DOHH2 (cell line): Measurements from ENCODE around the gene ADAMTS13.

ENCODE experiments used
- EZH2phosphoT487 ChIP-seq: fragments of 200-600 bp; sonication (generic); IDR thresholded peaks from 2 replicates; pipeline ENCODE4 v1.6.1; 2017; ENCODE audit warnings: borderline replicate concordance, mild to moderate bottlenecking, antibody characterized with exemption, low read length, moderate library complexity, mixed read lengths
- TF ChIP-seq, protein P1 (sequence below): fragments of 200-600 bp; sonication (generic); IDR thresholded peaks from one replicate; pipeline ENCODE4 v1.5.1; 2014; ENCODE audit warnings: antibody characterized with exemption, mild to moderate bottlenecking, low read depth, low read length; ENCODE audit not compliant: poor library complexity, severe bottlenecking

DNA sequence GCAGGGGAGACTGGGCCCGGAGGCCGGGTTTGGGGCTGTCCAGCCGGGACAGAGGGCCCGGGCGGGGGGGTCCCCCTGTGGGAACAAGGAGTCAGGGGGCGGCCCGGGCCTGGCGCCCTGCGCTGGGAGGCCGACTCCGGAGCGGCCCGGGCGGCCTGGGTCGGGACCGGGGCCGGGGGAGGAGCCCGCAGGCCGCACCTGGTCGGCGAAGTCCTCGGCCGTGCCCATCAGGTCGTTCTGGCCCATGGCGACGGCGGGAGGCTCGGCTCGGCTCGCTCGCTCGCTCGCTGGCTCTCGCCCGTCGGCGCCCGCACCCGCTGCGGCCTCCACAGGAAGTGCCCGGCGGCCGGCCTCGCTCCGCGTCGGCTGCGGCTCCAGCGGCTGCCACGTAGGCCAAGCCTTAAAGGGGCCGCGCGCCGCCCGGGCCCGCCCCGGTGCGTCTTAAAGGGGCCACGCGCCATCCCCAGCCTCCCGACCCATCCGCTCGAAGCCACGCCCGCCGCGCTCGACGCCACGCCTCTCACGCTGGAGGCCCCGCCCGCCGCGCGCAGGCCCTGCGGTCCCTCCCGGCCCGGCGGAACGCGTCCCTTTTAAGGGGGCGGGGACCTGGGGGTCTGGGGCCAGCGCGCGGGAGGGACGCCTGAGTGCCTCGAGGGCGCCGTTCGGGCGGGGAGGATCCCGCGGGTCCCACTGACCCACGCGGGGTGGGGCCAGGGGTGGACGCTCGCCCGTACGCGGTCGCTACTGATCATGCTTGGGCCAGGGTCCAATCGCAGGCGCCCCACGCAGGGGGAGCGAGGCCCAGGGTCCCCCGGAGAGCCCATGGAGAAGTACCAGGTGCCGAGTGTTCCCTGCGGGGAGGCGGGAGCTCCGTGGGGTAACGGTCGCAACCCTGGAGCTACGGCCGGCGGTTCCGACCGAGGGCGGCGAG is 46.2 kb upstream of the ADAMTS13 start, which contains the start of the genes STKLD1 and SURF4:
- TF ChIP-seq, protein P1, sequence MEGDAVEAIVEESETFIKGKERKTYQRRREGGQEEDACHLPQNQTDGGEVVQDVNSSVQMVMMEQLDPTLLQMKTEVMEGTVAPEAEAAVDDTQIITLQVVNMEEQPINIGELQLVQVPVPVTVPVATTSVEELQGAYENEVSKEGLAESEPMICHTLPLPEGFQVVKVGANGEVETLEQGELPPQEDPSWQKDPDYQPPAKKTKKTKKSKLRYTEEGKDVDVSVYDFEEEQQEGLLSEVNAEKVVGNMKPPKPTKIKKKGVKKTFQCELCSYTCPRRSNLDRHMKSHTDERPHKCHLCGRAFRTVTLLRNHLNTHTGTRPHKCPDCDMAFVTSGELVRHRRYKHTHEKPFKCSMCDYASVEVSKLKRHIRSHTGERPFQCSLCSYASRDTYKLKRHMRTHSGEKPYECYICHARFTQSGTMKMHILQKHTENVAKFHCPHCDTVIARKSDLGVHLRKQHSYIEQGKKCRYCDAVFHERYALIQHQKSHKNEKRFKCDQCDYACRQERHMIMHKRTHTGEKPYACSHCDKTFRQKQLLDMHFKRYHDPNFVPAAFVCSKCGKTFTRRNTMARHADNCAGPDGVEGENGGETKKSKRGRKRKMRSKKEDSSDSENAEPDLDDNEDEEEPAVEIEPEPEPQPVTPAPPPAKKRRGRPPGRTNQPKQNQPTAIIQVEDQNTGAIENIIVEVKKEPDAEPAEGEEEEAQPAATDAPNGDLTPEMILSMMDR, result no peak
- no peak for TF ChIP-seq EZH2phosphoT487
